Naive thymus-derived CD4-positive, alpha-beta T cell (primary cell): ENCODE results near the gene PATL2. TPM values are rescaled to one million over a fixed set of nuclear protein-coding genes. Genes with fewer than 3 reads are reported as not detected.

Experiments used
- ATAC-seq: fragments of 150-1000 bp; cut with Tn5 transposase; 2 replicates; pipeline ENCODE4 v1.10.0; 2021; ENCODE audit warnings: mild to moderate bottlenecking, moderate library complexity
- CTCF ChIA-PET: fragments of 350-600 bp; sonication (Branson Sonifier 250); formaldehyde crosslinking; loops from one replicate; lab custom pipeline; 2021; ENCODE audit warnings: antibody characterized with exemption; lab: Charles Lee
- POLR2A ChIA-PET: fragments of 350-600 bp; sonication (Branson Sonifier 250); formaldehyde crosslinking; loops from one replicate; lab custom pipeline; 2021; ENCODE audit warnings: antibody characterized with exemption, inconsistent platforms; lab: Charles Lee
- DNase-seq, 9 donors: peaks; one replicate each; pipeline versions ENCODE4 v3.0.0 to v3.0.0-alpha.2; 2020 to 2022; ENCODE audit warnings: mixed read lengths in 1 of 9
- H3K27ac ChIP-seq: one replicate; pipeline ENCODE4 v1.7.0; 2013; ENCODE audit warnings: mild to moderate bottlenecking, low read depth, low read length, moderate library complexity
- H3K27me3 ChIP-seq, 2 donors: one replicate each; pipeline ENCODE4 v1.7.0; 2013; ENCODE audit warnings: low read length in 2 of 2, mild to moderate bottlenecking in 2 of 2, moderate library complexity in 2 of 2; ENCODE audit not compliant: control insufficient read depth in 2 of 2, insufficient read depth in 2 of 2
- H3K36me3 ChIP-seq, 3 experiments: 1 replicate in 2 of 3; 2 replicates in 1 of 3; pipeline ENCODE4 v1.7.0; 2013; ENCODE audit warnings: low read length in 3 of 3, mild to moderate bottlenecking in 3 of 3, moderate library complexity in 1 of 3; ENCODE audit not compliant: insufficient read depth in 3 of 3, control insufficient read depth in 2 of 3
- H3K4me1 ChIP-seq, 2 donors: one replicate each; pipeline ENCODE4 v1.7.0; 2013; ENCODE audit warnings: low read length in 2 of 2, mild to moderate bottlenecking in 2 of 2, moderate library complexity in 1 of 2; ENCODE audit not compliant: control insufficient read depth in 2 of 2, insufficient read depth in 2 of 2
- H3K4me3 ChIP-seq: 2 replicates; pipeline ENCODE4 v1.7.0; 2013; ENCODE audit warnings: mild to moderate bottlenecking, low read length
- H3K9me3 ChIP-seq, 3 experiments: 1 replicate in 2 of 3; 2 replicates in 1 of 3; pipeline ENCODE4 v1.7.0; 2013; ENCODE audit warnings: low read length in 3 of 3; ENCODE audit not compliant: control insufficient read depth in 2 of 3
- H3K27ac Mint-ChIP-seq, 9 donors: one replicate each; pipeline ENCODE4 v1.8.0; 2020 to 2022; ENCODE audit warnings: mixed read lengths in 9 of 9, mild to moderate bottlenecking in 8 of 9, moderate library complexity in 5 of 9, inconsistent platforms in 2 of 9
- H3K27me3 Mint-ChIP-seq, 5 donors: one replicate each; pipeline ENCODE4 v1.8.0; 2021 to 2022; ENCODE audit warnings: mixed read lengths in 5 of 5, mild to moderate bottlenecking in 1 of 5
- H3K36me3 Mint-ChIP-seq, 5 donors: one replicate each; pipeline ENCODE4 v1.8.0; 2020 to 2022; ENCODE audit warnings: mixed read lengths in 5 of 5, mild to moderate bottlenecking in 3 of 5, inconsistent platforms in 1 of 5
- H3K4me1 Mint-ChIP-seq, 7 donors: one replicate each; pipeline ENCODE4 v1.8.0; 2020 to 2022; ENCODE audit warnings: mixed read lengths in 7 of 7, mild to moderate bottlenecking in 3 of 7, inconsistent platforms in 1 of 7
- H3K4me3 Mint-ChIP-seq, 10 donors: one replicate each; pipeline ENCODE4 v1.8.0; 2020 to 2022; ENCODE audit warnings: mild to moderate bottlenecking in 10 of 10, mixed read lengths in 10 of 10, moderate library complexity in 6 of 10, inconsistent platforms in 2 of 10
- H3K9me3 Mint-ChIP-seq, 11 donors: one replicate each; pipeline ENCODE4 v1.8.0; 2020 to 2022; ENCODE audit warnings: mixed read lengths in 11 of 11, mild to moderate bottlenecking in 4 of 11, inconsistent platforms in 1 of 11, moderate library complexity in 1 of 11
- intact Hi-C, 2 donors: fragments of 100-400 bp; cut with micrococcal nuclease; formaldehyde crosslinking; loops; one replicate each; pipeline ENCODE4 v1.15.1; 2023
- polyA plus RNA-seq, 2 donors: library from polyadenylated mRNA; unstranded; fragments of 300-500 nt; fragmentation: Illumina TruSeq; gene quantifications; one replicate each; pipeline ENCODE4 v1.2.3, GENCODE V29; 2021
- total RNA-seq, 6 experiments: library from RNA in 5 of 6; stranded (reverse) in 5 of 6; gene quantifications; 1 replicate in 5 of 6; 2 replicates in 1 of 6; pipeline ENCODE4 v1.2.3 and lab custom pipeline; 2021 to 2026

Gene PATL2
- total and polyA plus RNA-seq, 7 experiments from 2014 or later = 11.4 to 83.8 (median 46.7) TPM

DNA sequence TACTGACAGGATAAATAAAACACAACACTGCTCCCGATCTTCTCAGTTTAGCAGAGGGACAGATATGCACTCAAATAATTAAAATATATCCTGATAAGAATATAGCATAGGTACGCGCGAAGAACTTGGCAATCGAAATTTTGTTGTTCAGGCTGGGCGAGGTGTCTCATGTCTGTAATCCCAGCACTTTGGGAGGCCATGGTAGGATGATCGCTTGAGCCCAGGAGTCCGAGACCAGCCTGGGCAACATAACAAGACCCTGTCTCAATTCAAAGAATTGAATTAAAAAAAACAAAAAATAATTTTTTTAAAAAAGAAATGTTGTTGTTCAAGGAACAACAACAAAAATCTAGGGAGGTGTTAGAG lies 7.8 kb upstream of the PATL2 start:
- peaks cover 40 to 46% (median 41%) of the 10 kb centered on the region in 3 experiments for H3K36me3 ChIP-seq
- ATAC-seq = no peak
- peak overlapping the region; percentile 77 for H3K27ac ChIP-seq
- DNase-seq = peak in 1 of 9 donors; percentile 14
- H3K9me3 ChIP-seq = no peaks in the 10 kb centered on the region
- H3K36me3 Mint-ChIP-seq = peaks cover 11 to 55% (median 51%) of the 10 kb centered on the region in 5 donors
- peaks cover 73 to 81% of the 10 kb centered on the region in 2 donors for H3K4me1 ChIP-seq
- H3K4me3 ChIP-seq = no peak overlapping the region
- POLR2A ChIA-PET = interaction anchor here (0.8 to 39.4 kb wide), 6 partner anchors 1 to 67 kb away, joined by 3 to 3822 read pairs (median 1036); partner anchors contain the start of genes B2M, PATL2, SPG11 and TRIM69
- H3K27ac Mint-ChIP-seq = peak overlapping the region; percentile 89 to 100 (median 95)
- CTCF ChIA-PET = interaction anchor here (0.6 to 12.8 kb wide), 5 partner anchors 9 to 104 kb away, joined by 3 to 171 read pairs (median 7); partner anchors contain the start of genes SPG11 and TRIM69
- H3K27me3 Mint-ChIP-seq = no peaks in the 10 kb centered on the region
- peaks cover 0 to 8% (median 0%) of the 10 kb centered on the region in 11 donors for H3K9me3 Mint-ChIP-seq
- no peaks in the 10 kb centered on the region for H3K27me3 ChIP-seq
- peaks cover 63 to 90% (median 86%) of the 10 kb centered on the region in 7 donors for H3K4me1 Mint-ChIP-seq
- intact Hi-C loops = loop anchor here (1.0 kb wide), 2 partner anchors 9 to 10 kb away; no protein-coding TSS in a partner anchor
- peak overlapping the region in 8 of 10 donors; percentile 61 to 100 (median 78) for H3K4me3 Mint-ChIP-seq

DNA sequence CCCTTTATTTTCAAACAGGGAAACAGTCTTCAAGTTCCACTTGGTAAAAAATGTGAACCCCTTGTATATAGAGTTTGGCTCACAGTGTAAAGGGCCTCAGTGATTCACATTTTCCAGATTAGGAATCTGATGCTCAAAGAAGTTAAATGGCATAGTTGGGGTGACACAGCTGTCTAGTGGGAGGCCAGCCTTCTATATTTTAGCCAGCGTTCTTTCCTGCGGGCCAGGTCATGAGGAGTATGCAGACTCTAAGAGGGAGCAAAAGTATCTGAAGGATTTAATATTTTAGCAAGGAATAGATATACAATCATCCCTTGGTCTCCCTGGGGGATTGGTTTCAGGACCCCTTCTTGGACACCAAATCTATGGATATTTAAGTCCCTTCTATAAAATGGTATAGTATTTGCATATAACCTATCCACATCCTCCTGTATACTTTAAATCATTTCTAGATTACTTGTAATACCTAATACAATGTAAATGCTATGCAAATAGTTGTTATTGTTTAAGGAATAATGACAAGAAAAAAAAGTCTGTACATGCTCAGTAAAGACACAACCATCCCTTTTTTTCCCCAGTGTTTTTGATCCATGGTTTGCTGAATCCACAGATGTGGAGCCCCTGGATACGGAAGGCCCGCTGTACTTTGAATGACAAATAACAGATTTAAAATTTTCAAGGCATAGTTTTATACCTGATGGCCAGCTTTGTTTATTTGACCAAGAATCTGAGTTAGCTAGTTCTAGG lies 7.2 kb upstream of the PATL2 start:
- peaks cover 60 to 84% (median 81%) of the 10 kb centered on the region in 7 donors for H3K4me1 Mint-ChIP-seq
- POLR2A ChIA-PET = interaction anchor here (0.8 to 39.4 kb wide), 7 partner anchors 1 to 140 kb away, joined by 3 to 3822 read pairs (median 7); partner anchors contain the start of genes B2M, PATL2, SPG11 and TRIM69
- CTCF ChIA-PET = interaction anchor here (0.9 to 13.5 kb wide), 5 partner anchors 10 to 55 kb away, joined by 3 to 235 read pairs (median 9); partner anchors contain the start of genes SPG11 and TRIM69
- peak overlapping the region in 8 of 10 donors; percentile 13 to 100 (median 95) for H3K4me3 Mint-ChIP-seq
- DNase-seq (peak in 1 of 9 donors; percentile 15), ATAC-seq (no peak)
- Histone ChIP-seq H3K27me3 (no peaks in the 10 kb centered on the region), H3K4me3 (no peak overlapping the region), H3K27ac (peak overlapping the region; percentile 77), H3K36me3 (peaks cover 40 to 49% (median 45%) of the 10 kb centered on the region in 3 experiments), H3K9me3 (no peaks in the 10 kb centered on the region), H3K4me1 (peaks cover 67 to 75% of the 10 kb centered on the region in 2 donors)
- intact Hi-C loops = no loop called here
- H3K27ac Mint-ChIP-seq = peak overlapping the region; percentile 48 to 100 (median 90)
- H3K36me3 Mint-ChIP-seq = peaks cover 11 to 61% (median 57%) of the 10 kb centered on the region in 5 donors
- H3K9me3 Mint-ChIP-seq = peaks cover 0 to 8% (median 0%) of the 10 kb centered on the region in 11 donors
- peaks cover 0 to 2% (median 0%) of the 10 kb centered on the region in 5 donors for H3K27me3 Mint-ChIP-seq

DNA sequence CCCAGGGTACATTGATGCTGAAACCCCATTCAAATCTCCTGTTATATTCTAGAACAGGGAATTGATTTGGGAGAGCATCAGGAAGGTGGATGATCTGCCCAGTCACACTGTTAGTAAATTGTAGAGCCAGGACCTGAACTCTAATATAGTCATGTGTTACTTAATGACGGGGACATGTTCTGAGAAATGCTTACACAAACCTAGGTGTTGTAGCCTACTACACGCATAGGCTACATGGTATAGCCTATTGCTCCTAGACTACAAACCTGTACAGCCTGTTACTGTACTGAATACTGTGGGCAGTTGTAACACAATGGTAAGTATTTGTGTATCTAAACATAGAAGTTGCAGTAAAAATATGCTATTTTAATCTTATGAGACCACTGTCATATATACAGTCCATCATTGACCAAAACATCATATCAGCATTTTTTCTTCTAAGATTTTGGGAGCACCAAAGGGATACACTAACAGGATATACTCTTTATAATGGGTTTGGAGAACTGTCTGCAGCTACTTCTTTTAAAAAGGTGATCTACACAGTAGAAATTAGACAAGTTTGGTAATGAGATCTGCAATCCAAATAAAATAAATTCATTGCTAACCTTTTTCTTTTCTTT lies 6.0 kb upstream of the PATL2 start:
- H3K27ac Mint-ChIP-seq = peak overlapping the region; percentile 43 to 100 (median 90)
- intact Hi-C loops = no loop called here
- Histone ChIP-seq H3K4me1 (peaks cover 62 to 70% of the 10 kb centered on the region in 2 donors), H3K36me3 (peaks cover 50 to 60% (median 50%) of the 10 kb centered on the region in 3 experiments), H3K4me3 (peak overlapping the region; percentile 22), H3K27ac (peak overlapping the region; percentile 95), H3K9me3 (no peaks in the 10 kb centered on the region), H3K27me3 (no peaks in the 10 kb centered on the region)
- CTCF ChIA-PET = interaction anchor here (12.8 to 13.5 kb wide), 2 partner anchors 19 to 54 kb away, joined by 171 to 235 read pairs; partner anchors contain the start of genes SPG11 and TRIM69
- peak overlapping the region; percentile 54 to 100 (median 97) for H3K4me3 Mint-ChIP-seq
- ATAC-seq = no peak
- POLR2A ChIA-PET = interaction anchor here (0.6 to 39.4 kb wide), 9 partner anchors 11 to 139 kb away, joined by 3 to 3822 read pairs (median 3); partner anchors contain the start of genes SPG11 and TRIM69
- no peak for DNase-seq
- peaks cover 11 to 71% (median 67%) of the 10 kb centered on the region in 5 donors for H3K36me3 Mint-ChIP-seq
- H3K27me3 Mint-ChIP-seq = peaks cover 0 to 11% (median 0%) of the 10 kb centered on the region in 5 donors
- peaks cover 58 to 86% (median 76%) of the 10 kb centered on the region in 7 donors for H3K4me1 Mint-ChIP-seq
- peaks cover 0 to 13% (median 0%) of the 10 kb centered on the region in 11 donors for H3K9me3 Mint-ChIP-seq

DNA sequence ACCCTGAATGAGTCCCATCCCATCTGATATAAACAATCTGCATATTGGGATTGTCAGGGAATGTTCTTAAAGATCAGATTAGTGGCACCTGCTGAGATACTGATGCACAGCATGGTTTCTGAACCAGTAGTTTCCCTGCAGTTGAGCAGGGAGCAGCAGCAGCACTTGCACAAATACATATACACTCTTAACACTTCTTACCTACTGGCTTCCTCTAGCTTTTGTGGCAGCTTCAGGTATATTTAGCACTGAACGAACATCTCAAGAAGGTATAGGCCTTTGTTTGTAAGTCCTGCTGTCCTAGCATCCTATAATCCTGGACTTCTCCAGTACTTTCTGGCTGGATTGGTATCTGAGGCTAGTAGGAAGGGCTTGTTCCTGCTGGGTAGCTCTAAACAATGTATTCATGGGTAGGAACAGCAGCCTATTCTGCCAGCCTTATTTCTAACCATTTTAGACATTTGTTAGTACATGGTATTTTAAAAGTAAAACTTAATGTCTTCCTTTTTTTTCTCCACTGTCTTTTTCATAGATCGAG lies 4.7 kb upstream of the PATL2 start:
- intact Hi-C loops = no loop called here
- Histone ChIP-seq H3K9me3 (no peaks in the 10 kb centered on the region), H3K4me3 (peak overlapping the region; percentile 83), H3K27ac (peak overlapping the region; percentile 95), H3K4me1 (peaks cover 50 to 58% of the 10 kb centered on the region in 2 donors), H3K36me3 (peaks cover 50 to 68% (median 50%) of the 10 kb centered on the region in 3 experiments), H3K27me3 (no peaks in the 10 kb centered on the region)
- CTCF ChIA-PET = interaction anchor here (1.0 to 13.5 kb wide), 6 partner anchors 10 to 52 kb away, joined by 3 to 235 read pairs (median 4); partner anchors contain the start of genes SPG11 and TRIM69
- POLR2A ChIA-PET = interaction anchor here (0.6 to 39.4 kb wide), 8 partner anchors 9 to 127 kb away, joined by 3 to 3822 read pairs (median 4); partner anchors contain the start of genes SPG11 and TRIM69
- peak overlapping the region; percentile 33 to 100 (median 89) for H3K27ac Mint-ChIP-seq
- ATAC-seq (no peak), DNase-seq (peak in 1 of 9 donors; percentile 9)
- H3K4me3 Mint-ChIP-seq = peak overlapping the region; percentile 93 to 100 (median 98)
- H3K4me1 Mint-ChIP-seq = peaks cover 48 to 84% (median 64%) of the 10 kb centered on the region in 7 donors
- peaks cover 0 to 21% (median 0%) of the 10 kb centered on the region in 11 donors for H3K9me3 Mint-ChIP-seq
- H3K36me3 Mint-ChIP-seq = peaks cover 11 to 82% (median 69%) of the 10 kb centered on the region in 5 donors
- H3K27me3 Mint-ChIP-seq = peaks cover 0 to 17% (median 0%) of the 10 kb centered on the region in 5 donors

DNA sequence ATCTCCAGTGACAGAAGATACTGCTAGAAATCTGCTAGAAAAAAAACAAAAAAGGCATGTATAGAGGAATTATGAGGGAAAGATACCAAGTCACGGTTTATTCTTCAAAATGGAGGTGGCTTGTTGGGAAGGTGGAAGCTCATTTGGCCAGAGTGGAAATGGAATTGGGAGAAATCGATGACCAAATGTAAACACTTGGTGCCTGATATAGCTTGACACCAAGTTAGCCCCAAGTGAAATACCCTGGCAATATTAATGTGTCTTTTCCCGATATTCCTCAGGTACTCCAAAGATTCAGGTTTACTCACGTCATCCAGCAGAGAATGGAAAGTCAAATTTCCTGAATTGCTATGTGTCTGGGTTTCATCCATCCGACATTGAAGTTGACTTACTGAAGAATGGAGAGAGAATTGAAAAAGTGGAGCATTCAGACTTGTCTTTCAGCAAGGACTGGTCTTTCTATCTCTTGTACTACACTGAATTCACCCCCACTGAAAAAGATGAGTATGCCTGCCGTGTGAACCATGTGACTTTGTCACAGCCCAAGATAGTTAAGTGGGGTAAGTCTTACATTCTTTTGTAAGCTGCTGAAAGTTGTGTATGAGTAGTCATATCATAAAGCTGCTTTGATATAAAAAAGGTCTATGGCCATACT lies 4.1 kb upstream of the PATL2 start:
- DNase-seq = peak in 4 of 9 donors; percentile 17 to 41 (median 26)
- Mint-ChIP-seq H3K4me1 (peaks cover 45 to 81% (median 62%) of the 10 kb centered on the region in 7 donors), H3K27me3 (peaks cover 0 to 17% (median 0%) of the 10 kb centered on the region in 5 donors), H3K4me3 (peak overlapping the region; percentile 93 to 100 (median 98)), H3K27ac (peak overlapping the region; percentile 64 to 100 (median 89)), H3K9me3 (peaks cover 0 to 21% (median 0%) of the 10 kb centered on the region in 11 donors), H3K36me3 (peaks cover 11 to 82% (median 69%) of the 10 kb centered on the region in 5 donors)
- Histone ChIP-seq H3K9me3 (no peaks in the 10 kb centered on the region), H3K27me3 (no peaks in the 10 kb centered on the region), H3K27ac (peak overlapping the region; percentile 95), H3K36me3 (peaks cover 50 to 68% (median 50%) of the 10 kb centered on the region in 3 experiments), H3K4me3 (peak overlapping the region; percentile 83), H3K4me1 (peaks cover 44 to 55% of the 10 kb centered on the region in 2 donors)
- intact Hi-C loops = no loop called here
- ATAC-seq = no peak
- CTCF ChIA-PET = interaction anchor here (1.0 to 13.5 kb wide), 6 partner anchors 10 to 52 kb away, joined by 3 to 235 read pairs (median 4); partner anchors contain the start of genes SPG11 and TRIM69
- POLR2A ChIA-PET = interaction anchor here (0.6 to 39.4 kb wide), 8 partner anchors 10 to 137 kb away, joined by 3 to 3822 read pairs (median 7); partner anchors contain the start of genes SPG11 and TRIM69
